Limb (tissue), 2 donors: ENCODE data around the gene TMEM181.
A peak's percentile ranks its signal among the peaks of the same experiment; 100 is the strongest.
"Not testable (repeated sequence)": the region's sequence is repeated elsewhere in the genome, so short reads cannot be mapped to it uniquely, and the experiment has no call there.

ENCODE experiments used
- DNase-seq, 2 donors: peaks; one replicate each; pipeline ENCODE4 v3.0.0-alpha.2; 2016; ENCODE audit errors: extremely low spot score in 2 of 2

TMEM181 gene

GRCh38 chr6:158655569-158656450 is 95.9 kb downstream of the TMEM181 start:
- DNase-seq: peak in 1 of 2 donors; percentile 15

GRCh38 chr6:158656986-158657385 is 97.1 kb downstream of the TMEM181 start:
- DNase-seq: not testable (repeated sequence)

GRCh38 chr6:158660333-158660754 is 100.5 kb downstream of the TMEM181 start:
- DNase-seq: no peak

GRCh38 chr6:158661156-158661685 is 101.3 kb downstream of the TMEM181 start:
- DNase-seq: no peak

- no peak for DNase-seq
Measured at GRCh38 chr6:158662607-158662953, 102.7 kb downstream of the TMEM181 start.

- DNase-seq: peak; percentile 56 to 71
Measured at GRCh38 chr6:158662954-158663624, 103.2 kb downstream of the TMEM181 start.

GRCh38 chr6:158663625-158664165 is 103.8 kb downstream of the TMEM181 start:
- DNase-seq: no peak

GRCh38 chr6:158665332-158665731 is 105.4 kb downstream of the TMEM181 start:
- DNase-seq: no peak

- no peak for DNase-seq
Measured at GRCh38 chr6:158666628-158667359, 106.9 kb downstream of the TMEM181 start.

GRCh38 chr6:158667360-158667981 is 107.6 kb downstream of the TMEM181 start:
- no peak for DNase-seq

- no peak for DNase-seq
Measured at GRCh38 chr6:158668707-158669103, 108.8 kb downstream of the TMEM181 start.

- DNase-seq: no peak
Measured at GRCh38 chr6:158669145-158670035, 109.5 kb downstream of the TMEM181 start.

GRCh38 chr6:158672119-158672518 is 112.2 kb downstream of the TMEM181 start:
- DNase-seq: not testable (repeated sequence)

GRCh38 chr6:158672726-158673125 is 112.8 kb downstream of the TMEM181 start:
- DNase-seq: no peak

GRCh38 chr6:158674342-158675131 is 114.6 kb downstream of the TMEM181 start:
- no peak for DNase-seq

- DNase-seq: not testable (repeated sequence)
Measured at GRCh38 chr6:158677094-158677493, 117.2 kb downstream of the TMEM181 start.

- no peak for DNase-seq
Measured at GRCh38 chr6:158677906-158678578, 118.2 kb downstream of the TMEM181 start.

GRCh38 chr6:158680015-158680414 is 120.1 kb downstream of the TMEM181 start:
- DNase-seq: no peak

- no peak for DNase-seq
Measured at GRCh38 chr6:158680481-158680880, 120.6 kb downstream of the TMEM181 start.
